GM18505 (cell line): ENCODE data around the gene CNTN3.

Source experiments
- ATAC-seq: cut with Tn5 transposase; IDR thresholded peaks from one replicate; pipeline ENCODE4 v1.9.1; 2021; ENCODE audit not compliant: unreplicated experiment
- POLR2A ChIP-seq: IDR thresholded peaks from 4 replicates; pipeline ENCODE4 v1.6.1; 2011; ENCODE audit warnings: borderline replicate concordance; ENCODE audit not compliant: insufficient read depth, insufficient read length; ENCODE audit errors: extremely low read depth

The CNTN3 gene

GRCh38 chr3:74614107-74614967 is at the start of gene CNTN3:
CNTN3 (minus strand) TSS chr3:74614659; CDS start chr3:74521112, 93,547 bp downstream.
- ATAC-seq = no peak
- no peak for TF ChIP-seq POLR2A

GRCh38 chr3:74663178-74663577 is 48.7 kb upstream of the CNTN3 start:
- ATAC-seq = no peak
- TF ChIP-seq POLR2A = no peak

GRCh38 chr3:74661672-74662071 is 47.2 kb upstream of the CNTN3 start:
- ATAC-seq = no peak
- no peak for TF ChIP-seq POLR2A

- no peak for TF ChIP-seq POLR2A
- ATAC-seq = no peak
These were observed 37.4 kb upstream of the CNTN3 start for GRCh38 chr3:74651885-74652284.

GRCh38 chr3:74651292-74651691 is 36.8 kb upstream of the CNTN3 start:
- no peak for ATAC-seq
- no peak for TF ChIP-seq POLR2A

GRCh38 chr3:74648107-74648506 is 33.6 kb upstream of the CNTN3 start:
- ATAC-seq = no peak
- TF ChIP-seq POLR2A = no peak

- TF ChIP-seq POLR2A = no peak
- no peak for ATAC-seq
These were observed 31.6 kb upstream of the CNTN3 start for GRCh38 chr3:74646094-74646493.

GRCh38 chr3:74643636-74644035 is 29.2 kb upstream of the CNTN3 start:
- TF ChIP-seq POLR2A = no peak
- ATAC-seq = no peak

- no peak for TF ChIP-seq POLR2A
These were observed 28.4 kb upstream of the CNTN3 start for GRCh38 chr3:74642876-74643275.

GRCh38 chr3:74640211-74640610 is 25.8 kb upstream of the CNTN3 start:
- no peak for ATAC-seq
- TF ChIP-seq POLR2A = no peak

More at GRCh38 chr3:74642876-74643275, 28.4 kb upstream of the CNTN3 start:
- ATAC-seq = no peak

GRCh38 chr3:74639681-74640080 is 25.2 kb upstream of the CNTN3 start:
- ATAC-seq = no peak
- TF ChIP-seq POLR2A = no peak

GRCh38 chr3:74636981-74637380 is 22.5 kb upstream of the CNTN3 start:
- TF ChIP-seq POLR2A = no peak
- no peak for ATAC-seq

GRCh38 chr3:74633021-74633420 is 18.6 kb upstream of the CNTN3 start:
- ATAC-seq = no peak
- TF ChIP-seq POLR2A = no peak

GRCh38 chr3:74631351-74632140 is 17.1 kb upstream of the CNTN3 start:
- no peak for TF ChIP-seq POLR2A

More at GRCh38 chr3:74631351-74632140, 17.1 kb upstream of the CNTN3 start:
- no peak for ATAC-seq
